Measurements from ENCODE around the gene ANKRD13D.

DNA sequence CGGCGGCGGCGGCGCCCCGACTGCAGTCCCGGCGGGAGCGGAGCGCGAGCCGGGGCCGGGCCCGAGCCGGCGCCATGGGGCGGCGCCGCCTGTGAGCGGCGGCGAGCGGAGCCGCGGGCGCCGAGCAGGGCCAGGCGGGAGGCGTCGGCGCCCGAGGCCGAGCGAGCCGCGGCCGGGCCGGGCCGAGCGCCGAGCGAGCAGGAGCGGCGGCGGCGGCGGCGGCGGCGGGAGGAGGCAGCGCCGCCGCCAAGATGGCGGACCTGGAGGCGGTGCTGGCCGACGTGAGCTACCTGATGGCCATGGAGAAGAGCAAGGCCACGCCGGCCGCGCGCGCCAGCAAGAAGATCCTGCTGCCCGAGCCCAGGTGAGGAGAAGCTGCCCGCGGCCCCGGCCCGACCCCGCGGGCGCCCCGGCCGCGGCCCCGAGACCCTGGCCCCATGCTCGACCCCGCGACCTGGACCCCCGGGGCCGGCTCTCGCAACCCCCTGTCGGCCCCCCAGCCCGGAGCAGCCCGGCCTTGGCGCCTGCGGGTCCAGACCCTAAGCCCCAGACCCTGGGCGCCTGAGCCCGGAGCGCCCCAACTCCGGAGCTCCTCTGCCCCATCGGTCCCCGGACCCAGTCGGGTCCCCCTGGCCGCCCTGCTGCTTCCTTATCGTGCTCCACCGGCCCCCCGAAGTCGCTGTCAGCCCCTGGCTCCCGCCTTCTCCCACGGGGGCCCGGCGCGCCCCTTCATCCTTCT is 22.5 kb upstream of the ANKRD13D start, which contains the start of gene GRK2:
- TF ChIP-seq, protein P1, sequence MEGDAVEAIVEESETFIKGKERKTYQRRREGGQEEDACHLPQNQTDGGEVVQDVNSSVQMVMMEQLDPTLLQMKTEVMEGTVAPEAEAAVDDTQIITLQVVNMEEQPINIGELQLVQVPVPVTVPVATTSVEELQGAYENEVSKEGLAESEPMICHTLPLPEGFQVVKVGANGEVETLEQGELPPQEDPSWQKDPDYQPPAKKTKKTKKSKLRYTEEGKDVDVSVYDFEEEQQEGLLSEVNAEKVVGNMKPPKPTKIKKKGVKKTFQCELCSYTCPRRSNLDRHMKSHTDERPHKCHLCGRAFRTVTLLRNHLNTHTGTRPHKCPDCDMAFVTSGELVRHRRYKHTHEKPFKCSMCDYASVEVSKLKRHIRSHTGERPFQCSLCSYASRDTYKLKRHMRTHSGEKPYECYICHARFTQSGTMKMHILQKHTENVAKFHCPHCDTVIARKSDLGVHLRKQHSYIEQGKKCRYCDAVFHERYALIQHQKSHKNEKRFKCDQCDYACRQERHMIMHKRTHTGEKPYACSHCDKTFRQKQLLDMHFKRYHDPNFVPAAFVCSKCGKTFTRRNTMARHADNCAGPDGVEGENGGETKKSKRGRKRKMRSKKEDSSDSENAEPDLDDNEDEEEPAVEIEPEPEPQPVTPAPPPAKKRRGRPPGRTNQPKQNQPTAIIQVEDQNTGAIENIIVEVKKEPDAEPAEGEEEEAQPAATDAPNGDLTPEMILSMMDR (conservative IDR thresholded peaks at IDR 0.05; ENCODE audit: low read depth in 2 of 2), result no peak
- TF ChIP-seq EZH2 (IDR thresholded peaks at IDR 0.05; ENCODE audit: low read depth, unreplicated experiment) (no peak), POLR2AphosphoS5 (IDR thresholded peaks at IDR 0.05; ENCODE audit: low read depth) (no peak)
- TF ChIP-seq, protein P2, sequence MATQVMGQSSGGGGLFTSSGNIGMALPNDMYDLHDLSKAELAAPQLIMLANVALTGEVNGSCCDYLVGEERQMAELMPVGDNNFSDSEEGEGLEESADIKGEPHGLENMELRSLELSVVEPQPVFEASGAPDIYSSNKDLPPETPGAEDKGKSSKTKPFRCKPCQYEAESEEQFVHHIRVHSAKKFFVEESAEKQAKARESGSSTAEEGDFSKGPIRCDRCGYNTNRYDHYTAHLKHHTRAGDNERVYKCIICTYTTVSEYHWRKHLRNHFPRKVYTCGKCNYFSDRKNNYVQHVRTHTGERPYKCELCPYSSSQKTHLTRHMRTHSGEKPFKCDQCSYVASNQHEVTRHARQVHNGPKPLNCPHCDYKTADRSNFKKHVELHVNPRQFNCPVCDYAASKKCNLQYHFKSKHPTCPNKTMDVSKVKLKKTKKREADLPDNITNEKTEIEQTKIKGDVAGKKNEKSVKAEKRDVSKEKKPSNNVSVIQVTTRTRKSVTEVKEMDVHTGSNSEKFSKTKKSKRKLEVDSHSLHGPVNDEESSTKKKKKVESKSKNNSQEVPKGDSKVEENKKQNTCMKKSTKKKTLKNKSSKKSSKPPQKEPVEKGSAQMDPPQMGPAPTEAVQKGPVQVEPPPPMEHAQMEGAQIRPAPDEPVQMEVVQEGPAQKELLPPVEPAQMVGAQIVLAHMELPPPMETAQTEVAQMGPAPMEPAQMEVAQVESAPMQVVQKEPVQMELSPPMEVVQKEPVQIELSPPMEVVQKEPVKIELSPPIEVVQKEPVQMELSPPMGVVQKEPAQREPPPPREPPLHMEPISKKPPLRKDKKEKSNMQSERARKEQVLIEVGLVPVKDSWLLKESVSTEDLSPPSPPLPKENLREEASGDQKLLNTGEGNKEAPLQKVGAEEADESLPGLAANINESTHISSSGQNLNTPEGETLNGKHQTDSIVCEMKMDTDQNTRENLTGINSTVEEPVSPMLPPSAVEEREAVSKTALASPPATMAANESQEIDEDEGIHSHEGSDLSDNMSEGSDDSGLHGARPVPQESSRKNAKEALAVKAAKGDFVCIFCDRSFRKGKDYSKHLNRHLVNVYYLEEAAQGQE (IDR thresholded peaks at IDR 0.05; ENCODE audit: unreplicated experiment), result no peak
